Measurements from ENCODE around the gene TNFRSF25. TPM values are rescaled to one million over a fixed set of nuclear protein-coding genes. Genes with fewer than 3 reads are reported as not detected.

Gene TNFRSF25
- total RNA-seq: 95.0 and 104 TPM in 2 replicates

- intact Hi-C loops (cut with micrococcal nuclease): loop anchor here (2.0 kb wide), 1 partner anchor 25 kb away; no protein-coding TSS in a partner anchor
Observed at GRCh38 chr1:6466023-6466422, at the start of gene TNFRSF25. Gene TNFRSF25, minus strand, starts transcription at chr1:6466173. Its CDS starts 66 bp downstream, at chr1:6466107.

- intact Hi-C loops (cut with micrococcal nuclease): no loop called here
Observed at GRCh38 chr1:6515771-6516170, 49.8 kb upstream of the TNFRSF25 start.

GRCh38 chr1:6513320-6513801 is 47.4 kb upstream of the TNFRSF25 start:
- intact Hi-C loops (cut with micrococcal nuclease): no loop called here

- intact Hi-C loops (cut with micrococcal nuclease): no loop called here
Observed at GRCh38 chr1:6512908-6513280, 46.9 kb upstream of the TNFRSF25 start.

GRCh38 chr1:6512245-6512907 is 46.4 kb upstream of the TNFRSF25 start:
- intact Hi-C loops (cut with micrococcal nuclease): no loop called here

- intact Hi-C loops (cut with micrococcal nuclease): no loop called here
Observed at GRCh38 chr1:6511561-6512244, 45.7 kb upstream of the TNFRSF25 start.

GRCh38 chr1:6511056-6511455 is 45.1 kb upstream of the TNFRSF25 start:
- intact Hi-C loops (cut with micrococcal nuclease): no loop called here

- intact Hi-C loops (cut with micrococcal nuclease): no loop called here
Observed at GRCh38 chr1:6510493-6510892, 44.5 kb upstream of the TNFRSF25 start.

GRCh38 chr1:6509919-6510291 is 43.9 kb upstream of the TNFRSF25 start:
- intact Hi-C loops (cut with micrococcal nuclease): no loop called here

- intact Hi-C loops (cut with micrococcal nuclease): no loop called here
Observed at GRCh38 chr1:6509220-6509918, 43.4 kb upstream of the TNFRSF25 start.

GRCh38 chr1:6508816-6509189 is 42.8 kb upstream of the TNFRSF25 start:
- intact Hi-C loops (cut with micrococcal nuclease): no loop called here

GRCh38 chr1:6508154-6508815 is 42.3 kb upstream of the TNFRSF25 start:
- intact Hi-C loops (cut with micrococcal nuclease): no loop called here

- intact Hi-C loops (cut with micrococcal nuclease): no loop called here
Observed at GRCh38 chr1:6507461-6507911, 41.5 kb upstream of the TNFRSF25 start.

- intact Hi-C loops (cut with micrococcal nuclease): no loop called here
Observed at GRCh38 chr1:6507037-6507428, 41.1 kb upstream of the TNFRSF25 start.

- intact Hi-C loops (cut with micrococcal nuclease): no loop called here
Observed at GRCh38 chr1:6506210-6507036, 40.5 kb upstream of the TNFRSF25 start.

- intact Hi-C loops (cut with micrococcal nuclease): no loop called here
Observed at GRCh38 chr1:6505367-6506209, 39.6 kb upstream of the TNFRSF25 start.

GRCh38 chr1:6504887-6505286 is 38.9 kb upstream of the TNFRSF25 start:
- intact Hi-C loops (cut with micrococcal nuclease): no loop called here

- intact Hi-C loops (cut with micrococcal nuclease): no loop called here
Observed at GRCh38 chr1:6503884-6504602, 38.1 kb upstream of the TNFRSF25 start.

All from T-helper 2 cell treated with Interferon-gamma antibody and Interleukin-4, amounts not matched to agents 100 ng/mL and 5 ng/mL, for 36 hours (primary cell).